Adrenal gland (tissue), 5 donors: ENCODE measurements around the gene FGF6.

Experiments
- POLR2A ChIP-seq, 2 donors: fragments of 450-650 bp; IDR thresholded peaks; one replicate each; pipeline ENCODE4 v1.6.1; 2017; ENCODE audit warnings: antibody characterized with exemption in 2 of 2, mild to moderate bottlenecking in 2 of 2, moderate library complexity in 1 of 2
- TF ChIP-seq, protein P1 (sequence below), 6 experiments: fragments of 450-650 bp in 4 of 6; fragments of 200-600 bp in 2 of 6; sonication (generic) in 1 of 6; IDR thresholded peaks; 1 replicate in 5 of 6; 2 replicates in 1 of 6; pipeline versions ENCODE4 v1.5.1 to v1.8.0; 2016 to 2021; ENCODE audit warnings: antibody characterized with exemption in 6 of 6, mild to moderate bottlenecking in 2 of 6, moderate library complexity in 1 of 6
- donor health status: DM: no; HTN: no; CAD: no.

DNA sequence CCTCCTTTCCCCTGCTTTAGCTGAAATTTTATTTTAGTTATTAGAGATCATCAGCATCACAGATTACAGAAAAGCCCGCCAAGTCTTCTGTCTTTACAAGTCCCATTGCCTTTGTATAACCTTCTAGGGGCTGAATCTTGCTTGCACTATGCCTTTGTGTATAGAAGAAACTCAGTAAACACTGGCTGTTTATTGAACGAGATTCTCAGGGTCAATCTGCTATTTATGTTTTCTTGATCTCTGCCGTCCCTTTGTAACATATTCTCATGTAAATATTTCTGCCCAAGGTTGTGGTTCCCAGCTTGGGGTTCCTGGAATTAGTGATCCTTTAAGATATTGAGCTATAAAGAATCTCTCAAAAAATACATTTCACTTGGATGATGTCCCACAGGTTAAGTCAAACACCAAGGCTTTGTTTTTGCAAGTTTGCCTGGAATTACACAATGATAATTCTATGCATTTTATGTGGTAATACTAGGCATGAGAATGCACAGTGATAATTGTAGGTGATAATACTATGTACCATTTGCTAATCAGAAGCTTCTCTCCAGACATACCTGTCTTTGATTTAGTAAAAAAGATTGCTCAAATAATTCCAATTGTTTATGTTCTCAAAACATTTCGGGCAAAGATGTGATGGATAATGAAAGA lies 40.6 kb upstream of the FGF6 start:
- TF ChIP-seq POLR2A (IDR thresholded peaks at IDR 0.05): no peak
- TF ChIP-seq, protein P1, sequence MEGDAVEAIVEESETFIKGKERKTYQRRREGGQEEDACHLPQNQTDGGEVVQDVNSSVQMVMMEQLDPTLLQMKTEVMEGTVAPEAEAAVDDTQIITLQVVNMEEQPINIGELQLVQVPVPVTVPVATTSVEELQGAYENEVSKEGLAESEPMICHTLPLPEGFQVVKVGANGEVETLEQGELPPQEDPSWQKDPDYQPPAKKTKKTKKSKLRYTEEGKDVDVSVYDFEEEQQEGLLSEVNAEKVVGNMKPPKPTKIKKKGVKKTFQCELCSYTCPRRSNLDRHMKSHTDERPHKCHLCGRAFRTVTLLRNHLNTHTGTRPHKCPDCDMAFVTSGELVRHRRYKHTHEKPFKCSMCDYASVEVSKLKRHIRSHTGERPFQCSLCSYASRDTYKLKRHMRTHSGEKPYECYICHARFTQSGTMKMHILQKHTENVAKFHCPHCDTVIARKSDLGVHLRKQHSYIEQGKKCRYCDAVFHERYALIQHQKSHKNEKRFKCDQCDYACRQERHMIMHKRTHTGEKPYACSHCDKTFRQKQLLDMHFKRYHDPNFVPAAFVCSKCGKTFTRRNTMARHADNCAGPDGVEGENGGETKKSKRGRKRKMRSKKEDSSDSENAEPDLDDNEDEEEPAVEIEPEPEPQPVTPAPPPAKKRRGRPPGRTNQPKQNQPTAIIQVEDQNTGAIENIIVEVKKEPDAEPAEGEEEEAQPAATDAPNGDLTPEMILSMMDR (IDR thresholded peaks at IDR 0.05): no peak
